GM12892 (cell line): Measurements from ENCODE around the gene DTYMK.

Experiments
- POLR2A ChIP-seq: IDR thresholded peaks from 2 replicates; pipeline ENCODE4 v1.6.1; 2011; ENCODE audit warnings: low read depth, low read length, control low read depth
- POLR2AphosphoS5 ChIP-seq: IDR thresholded peaks from 2 replicates; pipeline ENCODE4 v1.6.1; 2011; ENCODE audit warnings: low read depth, low read length, control low read depth
- TAF1 ChIP-seq: IDR thresholded peaks from 2 replicates; pipeline ENCODE4 v1.6.1; 2011; ENCODE audit warnings: low read depth, mild to moderate bottlenecking, control low read depth, low read length, borderline replicate concordance

GRCh38 chr2:241678307-241678706, 8.3 kb downstream of the DTYMK start:
- no peak for TF ChIP-seq POLR2A
- no peak for TF ChIP-seq POLR2AphosphoS5
- no peak for TF ChIP-seq TAF1
